Epithelial cell of esophagus (primary cell): ENCODE measurements around the gene NRG3.

ENCODE experiments used
- DNase-seq: peaks from one replicate; pipeline ENCODE4 v3.0.0; 2010; ENCODE audit warnings: low read depth
- H3K4me3 ChIP-seq: 2 replicates; pipeline ENCODE4 v1.5.1; 2011; ENCODE audit warnings: mild to moderate bottlenecking, low read length, control low read depth
- CTCF ChIP-seq: IDR thresholded peaks from 2 replicates; pipeline ENCODE4 v1.5.1; 2011; ENCODE audit warnings: low read depth, mild to moderate bottlenecking, low read length, control low read depth, inconsistent platforms; ENCODE audit not compliant: insufficient read depth; ENCODE audit errors: missing control alignments

The NRG3 gene

GRCh38 chr10:82402906-82403401 lies 528.0 kb downstream of the NRG3 start:
- no peak for DNase-seq
- no peak overlapping the region for H3K4me3 ChIP-seq
- no peak for TF ChIP-seq CTCF

DNA sequence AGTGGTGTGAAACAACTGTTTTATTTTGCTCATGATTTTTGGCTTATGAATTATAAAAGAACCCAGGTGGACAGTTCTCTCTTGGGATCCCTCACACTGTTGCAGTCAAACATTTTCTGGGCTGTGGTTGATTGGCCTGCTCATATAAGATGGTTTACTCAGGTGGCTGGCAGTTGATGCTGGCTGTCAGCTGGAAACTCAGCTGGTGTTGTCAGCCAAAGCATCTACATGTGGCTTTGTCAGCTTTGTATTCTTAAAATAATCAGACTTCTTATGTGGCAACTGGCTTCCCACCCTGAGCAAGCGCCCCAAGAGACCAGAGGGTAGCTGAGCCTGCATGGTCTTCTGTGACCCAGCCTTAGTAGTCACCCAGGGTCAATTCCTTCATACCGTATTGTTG lies 534.7 kb downstream of the NRG3 start:
- no peak for TF ChIP-seq CTCF
- no peak overlapping the region for H3K4me3 ChIP-seq
- DNase-seq = no peak

DNA sequence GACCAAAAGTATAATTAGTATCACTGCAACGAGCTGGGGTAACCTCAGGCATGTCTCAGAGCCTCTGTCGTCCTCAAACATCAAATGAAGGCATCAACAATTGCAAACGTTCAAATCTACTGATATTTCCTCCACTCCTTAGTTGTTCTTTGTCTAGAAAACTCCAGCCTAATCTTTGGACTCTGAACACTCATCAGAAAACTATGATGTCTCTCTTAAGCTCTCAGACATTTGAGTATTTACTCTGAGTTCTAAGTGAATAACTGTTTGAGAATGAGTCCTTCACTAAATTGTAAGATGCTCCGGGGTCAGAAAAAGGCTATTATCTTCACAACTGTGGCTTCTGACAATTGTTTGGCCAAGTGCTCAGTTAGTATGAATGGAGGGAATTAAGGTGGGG lies 536.4 kb downstream of the NRG3 start:
- no peak for DNase-seq
- TF ChIP-seq CTCF = no peak
- no peak overlapping the region for H3K4me3 ChIP-seq

GRCh38 chr10:82420001-82420400 lies 545.0 kb downstream of the NRG3 start:
- no peak for TF ChIP-seq CTCF
- no peak overlapping the region for H3K4me3 ChIP-seq
- no peak for DNase-seq

DNA sequence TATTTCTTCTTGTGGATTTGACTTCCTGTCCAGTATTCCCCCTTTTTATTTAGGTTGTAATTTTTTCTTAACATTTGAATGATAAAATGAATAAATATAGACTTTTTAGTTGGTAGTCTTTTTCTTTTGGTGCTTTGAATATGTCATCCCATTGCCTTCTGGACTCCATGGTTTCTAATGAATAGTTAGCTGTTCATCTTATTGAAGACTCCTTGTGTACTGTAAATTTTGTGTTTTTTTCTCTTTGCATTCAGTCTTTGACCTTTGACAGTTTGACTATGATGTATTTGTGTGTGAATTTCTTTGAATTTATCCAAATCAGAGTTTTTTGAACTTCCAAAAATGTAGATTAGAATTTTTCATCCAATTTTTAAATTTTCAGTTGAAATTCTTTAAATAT lies 554.3 kb downstream of the NRG3 start:
- no peak overlapping the region for H3K4me3 ChIP-seq
- no peak for DNase-seq
- no peak for TF ChIP-seq CTCF

DNA sequence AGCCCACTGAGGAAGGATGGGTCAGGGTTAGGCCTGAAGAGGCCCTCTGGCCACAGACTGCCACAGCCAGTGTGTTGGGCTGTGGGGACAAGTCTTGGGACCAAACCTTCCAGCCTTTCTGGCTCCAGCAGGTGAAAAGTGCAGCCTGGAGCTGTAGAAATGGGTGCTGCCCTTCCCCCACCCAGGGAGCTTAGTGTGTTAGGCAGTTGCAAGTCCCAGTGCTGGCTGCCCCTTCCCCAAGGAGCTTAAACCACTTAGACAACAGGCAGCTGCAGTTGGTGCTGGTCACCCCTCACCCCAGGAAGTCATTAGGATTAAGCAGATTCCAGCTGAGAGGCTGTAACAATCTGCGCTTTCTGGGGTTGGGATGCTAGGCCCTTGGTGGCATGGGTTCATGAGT lies 563.3 kb downstream of the NRG3 start:
- no peak for DNase-seq
- no peak overlapping the region for H3K4me3 ChIP-seq
- no peak for TF ChIP-seq CTCF

- H3K4me3 ChIP-seq = no peak overlapping the region
- DNase-seq = no peak
- no peak for TF ChIP-seq CTCF
Observed at GRCh38 chr10:82440775-82441174, 565.8 kb downstream of the NRG3 start.
